Motor neuron (in vitro differentiated cells): Measurements from ENCODE around the gene SALL4. TPM values are rescaled to one million over a fixed set of nuclear protein-coding genes. Genes with fewer than 3 reads are reported as not detected.
"Not testable (repeated sequence)": the region's sequence is repeated elsewhere in the genome, so short reads cannot be mapped to it uniquely, and the experiment has no call there.

Experiments
- ATAC-seq, 8 experiments: fragments of 200-7000 bp; cut with Tn5 transposase; replicated peaks in 6 of 8; 2 replicates each; pipeline ENCODE4 v1.8.0; 2021; ENCODE audit warnings: mild to moderate bottlenecking in 8 of 8, moderate library complexity in 8 of 8
- H3K27ac ChIP-seq, 2 donors: fragments of 250-450 bp; sonication (Bioruptor Pico); 2 replicates each; pipeline ENCODE4 v1.9.0; 2021; ENCODE audit warnings: antibody characterized with exemption in 2 of 2, mild to moderate bottlenecking in 2 of 2, moderate library complexity in 1 of 2
- H3K4me1 ChIP-seq, 2 donors: fragments of 250-450 bp; sonication (Bioruptor Pico); replicated peaks in 1 of 2; 2 replicates each; pipeline ENCODE4 v1.6.1; 2021; ENCODE audit warnings: antibody characterized with exemption in 2 of 2, mild to moderate bottlenecking in 2 of 2, moderate library complexity in 1 of 2
- H3K4me3 ChIP-seq, 5 donors: fragments of 250-450 bp; sonication (Bioruptor Pico); 2 replicates each; pipeline ENCODE4 v1.9.0; 2021; ENCODE audit warnings: antibody characterized with exemption in 5 of 5, mild to moderate bottlenecking in 5 of 5, moderate library complexity in 4 of 5
- WGBS, 10 experiments: fragments of 450-650 bp; shearing (Covaris generic); methylation state at CpG; one replicate each; pipeline ENCODE4 v1.0.0; 2022; 5-methylcytosine and 5-hydroxymethylcytosine counted together
- in situ Hi-C, 9 experiments: fragments of 400-800 bp; cut with MboI; loops; one replicate each; pipeline ENCODE4 v1.15.0; 2021; ENCODE audit warnings: low sequenced_read_pairs in 9 of 9, low pct_unique_long_range_greater_than_20kb in 2 of 9; ENCODE audit not compliant: unreplicated experiment in 9 of 9
- total RNA-seq, 8 experiments: library from RNA; unstranded; fragments of 300-600 nt; gene quantifications; 2 replicates each; pipeline versions ENCODE4 v1.2.3 to v1.2.4, GENCODE V29; 2022

SALL4 gene
- total RNA-seq, 8 experiments from 2014 or later, result 0.59 to 48.1 (median 5.2) TPM

DNA sequence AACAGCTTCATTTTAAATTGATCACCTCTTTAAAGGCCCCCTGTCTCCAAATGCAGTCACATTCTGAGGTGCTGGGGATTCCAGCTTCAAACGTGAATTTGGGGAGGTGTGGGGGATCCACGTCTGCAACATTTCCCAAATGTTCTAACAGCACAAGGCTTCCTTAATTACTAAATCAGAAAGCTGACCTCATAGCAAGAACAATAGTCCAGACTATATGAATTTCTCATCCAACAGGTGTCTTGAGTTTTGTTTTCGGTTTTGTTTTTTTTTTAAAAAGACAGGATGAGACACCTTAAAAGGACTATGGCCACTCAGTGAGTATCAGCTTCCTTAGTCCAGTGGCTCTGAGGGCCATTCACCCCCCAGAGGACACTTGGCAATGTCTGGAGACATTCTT, 45.7 kb downstream of the SALL4 start:
- WGBS, 10 experiments, result 67 to 92% (median 83%) methylated on average over 1 to 3 of the region's 3 CpGs; no CpG with 5 or more reads in 7 of the 10 experiments
- Histone ChIP-seq H3K27ac (no peak overlapping the region), H3K4me1 (no peaks in the 10 kb centered on the region), H3K4me3 (no peak overlapping the region)
- in situ Hi-C loops, result no loop called here
- no peak for ATAC-seq

DNA sequence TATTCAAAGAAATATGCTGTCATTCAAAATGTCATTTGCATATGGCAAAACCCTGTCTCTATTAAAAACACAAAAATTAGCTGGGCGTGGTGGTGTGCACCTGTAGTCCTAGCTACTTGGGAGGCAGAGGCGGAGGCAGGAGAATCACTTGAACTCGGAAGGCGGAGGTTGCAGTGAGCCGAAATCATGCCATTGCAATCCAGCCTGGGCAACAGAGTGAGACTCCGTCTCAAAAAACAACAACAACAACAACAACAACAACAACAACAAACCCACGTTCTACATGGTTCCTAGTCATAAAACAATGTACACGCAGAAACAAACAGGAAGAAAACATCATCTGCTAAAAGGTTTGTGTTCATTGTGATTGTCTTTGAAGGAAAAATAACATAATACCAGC, 49.1 kb downstream of the SALL4 start:
- ATAC-seq, H3K4me1 ChIP-seq, in situ Hi-C loops, H3K27ac ChIP-seq, H3K4me3 ChIP-seq: not testable (repeated sequence)
- WGBS, 10 experiments, result 78 to 97% (median 92%) methylated on average over 2 to 7 of the region's 8 CpGs; no CpG with 5 or more reads in 1 of the 10 experiments

DNA sequence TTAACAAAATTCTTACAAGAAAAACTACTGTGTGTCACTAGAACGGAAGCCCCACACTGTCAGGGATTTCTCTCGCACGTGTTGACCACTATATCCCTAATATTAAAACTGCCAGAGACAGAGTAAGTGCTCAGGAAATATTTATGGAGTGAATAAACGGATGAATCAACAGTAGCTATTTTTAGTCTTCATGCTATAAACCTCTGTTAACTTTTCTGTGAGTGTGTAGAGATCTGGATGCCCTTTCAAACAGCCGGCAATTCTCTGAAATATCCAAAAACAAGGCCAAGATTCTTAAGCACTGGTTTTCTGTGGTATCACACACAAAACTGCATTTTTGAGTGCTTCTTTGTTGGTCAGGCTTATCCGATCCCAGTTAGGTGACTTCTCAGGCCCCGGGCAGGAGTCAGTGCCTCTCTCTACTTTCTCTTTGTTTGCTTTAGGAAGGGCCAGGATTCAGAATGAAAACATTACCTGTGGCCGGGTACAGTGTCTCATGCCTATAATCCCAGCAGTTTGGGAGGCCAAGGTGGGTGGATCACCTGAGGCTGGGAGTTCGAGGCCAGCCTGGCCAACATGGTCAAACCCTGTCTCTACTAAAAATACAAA, 49.9 kb downstream of the SALL4 start:
- ATAC-seq, result peak in 3 of 8 experiments; percentile 47 to 50 (median 48)
- 16 to 93% (median 49%) methylated on average over 1 to 7 of the region's 9 CpGs; no CpG with 5 or more reads in 2 of the 10 experiments for WGBS, 10 experiments
- in situ Hi-C loops, result no loop called here

DNA sequence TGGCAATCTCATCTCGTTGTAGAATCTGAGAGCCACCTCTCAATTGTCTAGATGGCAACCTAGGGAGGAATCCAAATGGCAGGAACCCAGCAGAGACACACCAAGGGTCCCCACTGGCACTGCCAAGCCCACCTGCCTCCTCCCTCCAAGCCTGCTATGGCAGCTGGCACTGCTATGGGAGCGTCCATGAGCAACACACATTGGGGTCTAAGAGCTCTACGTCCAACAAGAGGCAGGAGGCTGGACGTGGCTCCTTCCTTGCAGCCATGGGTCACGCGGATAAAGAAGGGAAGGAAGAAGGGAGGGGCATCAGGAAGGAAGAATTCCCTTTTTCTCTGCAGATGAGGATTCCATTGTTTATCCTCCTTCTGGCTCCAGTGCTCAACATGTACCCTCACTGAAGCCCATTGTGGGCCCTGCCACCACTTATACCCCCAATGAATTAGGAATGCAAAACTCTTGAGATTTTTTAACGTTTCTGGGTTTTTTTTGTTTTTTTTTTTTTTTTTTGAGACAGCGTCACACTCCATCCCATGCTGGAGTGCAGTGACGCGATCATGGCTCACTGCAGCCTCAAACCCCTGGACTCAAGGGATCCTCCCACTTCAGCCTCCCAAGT, 51.4 kb downstream of the SALL4 start:
- H3K27ac ChIP-seq, result no peak overlapping the region
- no peaks in the 10 kb centered on the region for H3K4me1 ChIP-seq
- no peak overlapping the region for H3K4me3 ChIP-seq
- 0 to 100% (median 92%) methylated on average over 1 to 7 of the region's 10 CpGs; no CpG with 5 or more reads in 1 of the 10 experiments for WGBS, 10 experiments
- in situ Hi-C loops, result no loop called here
- ATAC-seq, result no peak

More for the DNA sequence above, 49.9 kb downstream of the SALL4 start:
- H3K4me3 ChIP-seq, result no peak overlapping the region
- H3K4me1 ChIP-seq, result no peaks in the 10 kb centered on the region
- no peak overlapping the region for H3K27ac ChIP-seq

DNA sequence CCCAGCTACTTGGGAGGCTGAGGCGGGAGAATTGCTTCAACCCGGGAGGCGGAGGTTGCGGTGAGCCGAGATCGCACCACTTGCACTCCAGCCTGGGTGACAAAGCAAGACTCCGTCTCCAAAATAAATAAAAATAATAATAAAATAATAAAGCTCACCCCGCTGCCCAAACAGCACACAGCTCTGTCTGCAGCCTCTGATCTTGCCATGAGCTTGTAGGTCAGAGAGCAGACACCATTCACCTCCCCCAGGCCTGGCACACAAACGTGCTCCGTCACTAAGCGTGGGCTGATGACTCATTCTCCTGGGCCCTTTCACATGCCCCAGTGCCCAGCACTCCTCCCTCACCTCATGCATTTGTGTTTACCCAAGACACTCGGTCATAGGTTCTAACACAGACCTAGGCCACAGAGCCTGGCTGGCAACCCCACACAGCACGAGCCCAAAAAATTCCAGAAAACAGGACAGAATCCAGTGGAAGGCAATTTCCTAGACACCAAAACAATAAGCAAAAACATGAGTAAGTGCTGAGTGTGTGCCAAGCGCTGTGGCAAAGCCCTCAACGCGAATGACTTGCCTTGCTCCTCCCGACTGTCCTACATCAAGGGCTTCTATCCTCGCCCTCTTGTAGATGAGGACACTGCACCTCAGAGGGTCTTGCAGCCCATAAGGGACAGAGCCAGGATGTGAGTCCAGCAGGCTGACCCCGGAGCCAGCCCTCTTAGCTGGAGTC, 52.1 kb downstream of the SALL4 start:
- 4 to 90% (median 74%) methylated on average over 4 to 17 of the region's 19 CpGs; no CpG with 5 or more reads in 3 of the 10 experiments for WGBS, 10 experiments
- H3K27ac ChIP-seq, result no peak overlapping the region
- ATAC-seq, result peak; percentile 70 to 91 (median 82)

DNA sequence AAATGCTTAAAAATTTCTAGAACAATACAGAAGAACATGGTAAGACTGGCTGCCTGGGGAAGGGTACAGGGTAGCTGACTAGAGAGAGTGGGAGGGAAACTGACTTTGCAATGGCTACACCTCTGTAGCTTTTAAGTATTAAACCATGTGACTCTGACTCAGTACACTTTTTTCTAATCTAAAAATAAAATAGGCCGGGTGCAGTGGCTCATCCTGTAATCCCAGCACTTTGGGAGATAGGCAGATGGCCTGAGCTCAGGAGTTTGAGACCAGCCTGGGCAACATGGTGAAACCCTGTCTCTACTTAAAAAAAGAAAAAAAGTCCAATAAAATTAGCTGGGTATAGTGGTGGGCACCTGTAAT, 52.7 kb downstream of the SALL4 start:
- Histone ChIP-seq H3K4me3 (no peak overlapping the region), H3K4me1 (no peaks in the 10 kb centered on the region), H3K27ac (no peak overlapping the region)
- 0 to 80% (median 38%) methylated on average over 1 of the region's 1 CpG; no CpG with 5 or more reads in 4 of the 10 experiments for WGBS, 10 experiments
- ATAC-seq, result peak in 7 of 8 experiments; percentile 17 to 66 (median 60)
- in situ Hi-C loops, result no loop called here

More for the DNA sequence above, 52.1 kb downstream of the SALL4 start:
- H3K4me3 ChIP-seq, result no peak overlapping the region
- H3K4me1 ChIP-seq, result no peaks in the 10 kb centered on the region
- in situ Hi-C loops, result no loop called here

DNA sequence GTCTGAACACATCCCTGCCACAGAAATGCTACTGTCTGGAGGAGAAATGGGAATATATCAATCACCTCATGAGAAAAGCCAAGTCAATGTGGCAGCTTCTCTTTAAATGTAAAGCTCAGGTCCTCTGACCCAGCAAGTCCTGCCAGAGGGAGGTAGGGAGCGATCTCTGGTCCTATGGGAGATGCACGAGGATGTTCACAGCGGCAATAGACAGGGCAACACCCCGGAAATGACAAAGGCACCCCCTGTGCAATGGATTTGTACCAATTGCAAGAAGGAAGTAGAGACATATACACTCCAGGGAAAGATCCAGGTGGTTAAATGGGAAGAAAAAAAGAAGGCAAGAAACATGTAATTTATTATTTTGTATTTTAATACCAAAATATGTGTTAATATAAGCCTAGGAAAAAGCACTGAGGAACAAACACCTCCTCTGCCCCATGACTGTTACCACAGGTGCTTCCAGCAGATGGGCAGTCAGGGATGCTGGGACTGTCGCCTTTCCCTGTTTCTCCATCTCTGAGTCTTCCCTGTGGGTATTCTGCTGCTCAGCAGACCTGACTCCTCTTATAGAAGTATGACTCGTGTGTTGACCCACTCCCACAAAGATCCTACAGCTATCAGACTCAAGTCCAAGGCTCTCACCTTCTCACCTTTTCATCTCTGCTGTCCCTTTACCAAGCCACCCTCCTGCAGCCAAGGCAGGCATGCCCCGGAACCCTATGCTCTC, 55.0 kb downstream of the SALL4 start:
- no peaks in the 10 kb centered on the region for H3K4me1 ChIP-seq
- H3K27ac ChIP-seq, result no peak overlapping the region
- in situ Hi-C loops, result no loop called here
- ATAC-seq, result no peak
- H3K4me3 ChIP-seq, result no peak overlapping the region
- 57 to 100% (median 81%) methylated on average over 1 to 5 of the region's 7 CpGs for WGBS, 10 experiments

DNA sequence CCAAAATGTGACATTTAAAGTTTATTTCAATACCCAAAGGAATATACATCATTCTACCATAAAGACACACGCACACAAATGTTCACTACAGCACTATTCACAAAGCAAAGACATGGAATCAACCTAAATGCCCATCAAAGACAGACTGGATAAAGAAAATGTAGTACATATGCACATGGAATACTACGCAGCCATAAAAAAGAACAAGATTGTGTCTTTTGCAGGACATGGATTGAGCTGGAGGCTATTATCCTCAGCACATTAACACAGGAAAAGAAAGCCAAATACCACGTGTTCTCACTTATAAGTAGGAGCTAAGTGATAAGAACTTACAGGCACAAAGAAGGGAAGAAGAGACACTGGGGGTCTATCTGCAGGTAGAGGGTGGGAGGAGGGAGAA, 56.5 kb downstream of the SALL4 start:
- 60 to 100% (median 94%) methylated on average over 1 to 3 of the region's 3 CpGs for WGBS, 10 experiments
- no peak for ATAC-seq
- H3K4me3 ChIP-seq, result no peak overlapping the region
- no peaks in the 10 kb centered on the region for H3K4me1 ChIP-seq
- no peak overlapping the region for H3K27ac ChIP-seq
- in situ Hi-C loops, result no loop called here

DNA sequence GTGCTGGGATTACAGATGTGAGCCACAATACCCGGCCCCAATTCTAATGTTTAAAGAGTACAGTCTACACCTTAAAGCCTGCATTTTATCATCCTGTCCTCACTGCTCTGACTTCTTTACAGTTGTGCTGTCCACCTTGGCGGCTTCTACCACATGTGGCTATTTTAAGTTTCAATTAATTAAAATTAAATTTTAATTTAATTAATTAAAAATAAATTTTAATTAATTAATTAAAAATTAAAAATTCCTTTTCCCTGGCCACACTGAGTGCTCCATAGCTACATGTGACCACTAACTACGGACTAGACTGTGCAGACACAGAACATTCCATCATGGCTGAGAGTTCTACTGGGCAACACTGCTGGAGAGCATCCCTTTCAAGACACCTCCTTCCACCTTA, 61.5 kb downstream of the SALL4 start:
- in situ Hi-C loops, result no loop called here
- no peak for ATAC-seq
- 80 to 100% (median 93%) methylated on average over 2 to 3 of the region's 3 CpGs; no CpG with 5 or more reads in 1 of the 10 experiments for WGBS, 10 experiments

DNA sequence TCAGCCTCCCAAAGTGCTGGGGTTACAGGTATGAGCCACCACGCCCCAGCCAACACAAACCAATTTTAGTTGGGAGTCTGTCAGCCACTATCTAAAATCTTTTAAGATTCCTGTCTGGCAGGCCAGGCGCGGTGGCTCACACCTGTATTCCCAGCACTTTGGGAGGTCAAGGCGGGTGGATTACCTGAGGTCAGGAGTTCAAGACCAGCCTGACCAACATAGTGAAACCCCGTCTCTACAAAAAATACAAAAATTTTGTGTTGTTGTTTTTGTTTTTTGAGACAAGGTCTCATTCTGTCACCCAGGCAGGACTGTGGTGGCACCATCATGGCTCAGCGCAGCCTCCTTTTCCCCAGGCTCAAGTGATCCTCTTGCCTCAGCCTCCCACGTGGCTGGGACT, 62.0 kb downstream of the SALL4 start:
- in situ Hi-C loops, H3K4me1 ChIP-seq, ATAC-seq, H3K4me3 ChIP-seq, H3K27ac ChIP-seq: not testable (repeated sequence)
- 89 to 94% methylated on average over 2 to 4 of the region's 7 CpGs; no CpG with 5 or more reads in 8 of the 10 experiments for WGBS, 10 experiments

More for the DNA sequence above, 61.5 kb downstream of the SALL4 start:
- Histone ChIP-seq H3K4me3 (no peak overlapping the region), H3K27ac (no peak overlapping the region), H3K4me1 (peaks cover 0 to 3% of the 10 kb centered on the region in 2 donors)

DNA sequence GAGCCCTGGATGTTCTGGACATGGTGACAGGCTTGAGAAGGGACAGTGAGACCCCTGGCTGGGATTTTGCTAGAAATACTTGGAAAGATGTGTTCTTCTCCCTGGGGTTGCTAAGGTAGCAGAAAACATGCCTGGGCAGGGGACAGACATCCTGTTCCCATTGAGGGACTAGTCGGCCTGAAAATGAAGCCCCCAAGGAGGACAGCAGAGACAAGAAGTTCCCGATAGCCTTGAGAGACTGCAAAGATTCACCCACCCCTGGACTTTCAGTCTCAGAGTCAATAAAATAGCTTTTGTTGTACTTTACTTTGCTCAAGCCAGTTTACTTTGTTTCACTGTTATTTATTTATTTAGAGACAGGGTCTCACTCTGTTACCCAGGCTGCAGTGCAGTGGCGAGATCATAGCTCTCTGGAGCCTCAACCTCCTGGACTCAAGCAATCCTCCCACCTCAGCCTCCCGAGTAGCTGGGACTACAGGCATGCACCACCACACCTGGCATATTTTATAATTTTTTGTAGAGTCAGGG, 62.5 kb downstream of the SALL4 start:
- Histone ChIP-seq H3K4me3 (no peak overlapping the region), H3K4me1 (peaks cover 0 to 10% of the 10 kb centered on the region in 2 donors), H3K27ac (no peak overlapping the region)
- in situ Hi-C loops, result no loop called here
- peak in 1 of 8 experiments; percentile 39 for ATAC-seq
- WGBS, 10 experiments, result 40 to 100% (median 70%) methylated on average over 1 to 2 of the region's 4 CpGs; no CpG with 5 or more reads in 2 of the 10 experiments

DNA sequence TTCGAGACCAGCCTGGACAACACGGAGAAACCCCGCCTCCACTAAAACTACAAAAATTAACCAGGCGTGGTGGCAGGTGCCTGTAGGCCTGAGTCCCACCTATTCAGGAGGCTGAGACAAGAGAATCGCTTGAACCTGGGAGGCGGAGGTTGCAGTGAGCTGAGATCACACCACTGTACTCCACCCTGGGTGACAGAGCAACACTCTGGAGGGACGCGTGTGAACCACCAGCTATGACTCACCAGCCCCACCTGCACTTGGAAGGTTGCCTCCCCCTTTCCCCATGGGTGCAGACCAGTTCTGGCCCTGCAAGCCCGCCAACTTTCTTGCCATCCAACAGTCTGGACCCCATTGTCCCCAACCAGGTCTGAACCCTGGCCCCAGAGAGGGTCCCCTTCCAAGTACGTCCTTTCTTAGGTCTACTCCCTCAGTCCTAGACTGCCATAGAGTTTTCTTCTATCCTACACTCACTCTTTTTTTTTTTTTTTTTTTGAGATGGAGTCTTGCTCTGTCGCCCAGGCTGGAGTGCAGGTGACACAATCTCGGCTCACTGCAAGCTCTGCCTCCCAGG, 63.4 kb downstream of the SALL4 start:
- in situ Hi-C loops, result no loop called here
- Histone ChIP-seq H3K4me3 (no peak overlapping the region), H3K4me1 (peaks cover 0 to 12% of the 10 kb centered on the region in 2 donors), H3K27ac (no peak overlapping the region)
- 80 to 100% (median 94%) methylated on average over 1 to 4 of the region's 12 CpGs; no CpG with 5 or more reads in 2 of the 10 experiments for WGBS, 10 experiments
- peak in 1 of 8 experiments; percentile 38 for ATAC-seq
